ENCODE measurements around the gene CIP2A. TPM values are rescaled to one million over a fixed set of nuclear protein-coding genes. Genes with fewer than 3 reads are reported as not detected.

Gene CIP2A
- total and polyA plus RNA-seq, 2 experiments from 2014 or later = 10.5 to 13.9 TPM

DNA sequence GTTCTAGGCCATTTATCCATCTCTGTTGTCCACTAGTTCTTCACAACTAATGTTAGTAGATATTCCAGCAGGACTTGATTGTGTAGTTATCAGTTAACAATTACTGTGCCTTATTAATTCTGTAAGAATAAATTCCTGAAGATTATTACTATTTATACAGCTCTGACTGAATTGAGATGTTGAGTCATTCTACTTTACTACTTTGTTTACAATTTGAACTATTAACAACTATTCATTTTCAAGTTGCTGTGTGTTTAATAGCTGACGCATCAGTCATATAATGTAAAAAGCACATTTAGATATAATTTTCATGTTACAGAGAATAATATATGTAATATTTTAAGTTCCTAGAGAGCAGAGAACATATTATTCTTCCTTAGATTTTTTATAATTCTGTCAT lies 21.4 kb upstream of the CIP2A start:
- WGBS, 2 experiments (ENCODE audit: low coverage in 1 of 2, low lambda C conversion rate in 2 of 2, missing lambda C conversion rate in 2 of 2) = 100% methylated on average over 1 of the region's 1 CpG
- H3K27ac ChIP-seq = no peak overlapping the region
- no peaks in the 10 kb centered on the region for H3K4me1 ChIP-seq (ENCODE audit: insufficient read depth)
- H3K27me3 ChIP-seq (replicated peaks; ENCODE audit: insufficient read depth) = no peaks in the 10 kb centered on the region
- TF ChIP-seq EZH2 (IDR thresholded peaks at IDR 0.05; ENCODE audit: insufficient read depth, poor library complexity, severe bottlenecking) (no peak), EZH2phosphoT487 (IDR thresholded peaks at IDR 0.05; ENCODE audit: insufficient read depth, low read depth) (no peak)
- no peaks in the 10 kb centered on the region for H3K79me2 ChIP-seq (ENCODE audit: insufficient read depth)
- H2AFZ ChIP-seq = no peak overlapping the region
- H3K4me2 ChIP-seq (ENCODE audit: unreplicated experiment) = no peak overlapping the region
- H3K4me3 ChIP-seq = no peak overlapping the region
- H3K9me3 ChIP-seq (ENCODE audit: low read depth) = no peaks in the 10 kb centered on the region
- no peaks in the 10 kb centered on the region for H3K36me3 ChIP-seq (ENCODE audit: low read depth)
- H3K9me2 ChIP-seq (ENCODE audit: insufficient read depth) = no peaks in the 10 kb centered on the region
- H3F3A ChIP-seq (ENCODE audit: insufficient read depth) = no peaks in the 10 kb centered on the region
- no peak overlapping the region for H3K9ac ChIP-seq
- in situ Hi-C loops (cut with MboI) = no loop called here
- H4K20me1 ChIP-seq (ENCODE audit: insufficient read depth) = no peaks in the 10 kb centered on the region
- DNase-seq = no peak

DNA sequence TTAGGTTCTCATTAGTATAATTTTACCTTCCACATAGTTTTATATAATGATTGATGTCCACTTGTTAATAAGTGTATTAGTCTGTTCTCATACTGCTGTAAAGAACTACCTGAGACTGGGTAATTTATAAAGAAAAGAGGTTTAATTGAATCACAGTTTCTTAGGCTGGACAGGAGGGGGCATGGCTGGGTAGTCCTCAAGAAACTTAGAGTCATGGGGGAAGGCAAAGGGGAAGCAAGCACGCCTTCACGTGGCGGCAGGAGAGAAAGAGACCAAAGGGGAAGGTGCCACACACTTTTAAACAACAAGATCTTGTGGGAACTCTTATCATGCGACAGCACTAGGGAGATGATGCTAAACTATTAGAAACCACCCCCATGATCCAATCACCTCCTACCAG lies 19.5 kb upstream of the CIP2A start:
- in situ Hi-C loops (cut with MboI) = no loop called here
- H3K36me3 ChIP-seq (ENCODE audit: low read depth) = no peaks in the 10 kb centered on the region
- no peaks in the 10 kb centered on the region for H4K20me1 ChIP-seq (ENCODE audit: insufficient read depth)

DNA sequence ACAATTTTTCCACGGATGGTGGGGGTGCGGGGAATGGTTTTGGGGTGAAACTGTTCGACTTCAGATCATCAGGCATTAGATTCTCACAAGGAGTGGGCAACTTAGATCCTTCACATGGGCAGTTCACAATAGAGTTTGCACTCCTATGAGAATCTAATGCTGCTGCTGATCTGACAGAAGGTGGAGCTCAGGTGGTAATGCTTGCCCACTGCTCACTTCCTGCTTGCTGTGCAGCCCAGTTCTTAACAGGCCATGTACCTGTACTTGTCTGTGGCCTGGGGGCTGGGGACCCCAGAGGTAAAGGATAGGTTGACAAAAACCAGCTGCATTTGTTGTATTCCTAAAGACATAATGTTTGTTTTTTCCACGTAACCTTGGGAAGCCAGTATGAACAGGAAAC lies 16.3 kb upstream of the CIP2A start:
- Histone ChIP-seq H3K9me3 (ENCODE audit: low read depth) (no peaks in the 10 kb centered on the region), H2AFZ (no peak overlapping the region), H3F3A (ENCODE audit: insufficient read depth) (0 out of 2 replicates have a peak, but pooled peaks cover 4% of the 10 kb centered on the region), H3K4me2 (ENCODE audit: unreplicated experiment) (no peak overlapping the region), H3K27ac (no peak overlapping the region), H3K9ac (no peak overlapping the region), H3K4me3 (no peak overlapping the region), H3K4me1 (ENCODE audit: insufficient read depth) (peaks cover 7% of the 10 kb centered on the region; the same call in 1 of the 2 replicates), H3K9me2 (ENCODE audit: insufficient read depth) (no peaks in the 10 kb centered on the region), H4K20me1 (ENCODE audit: insufficient read depth) (no peaks in the 10 kb centered on the region), H3K79me2 (ENCODE audit: insufficient read depth) (no peaks in the 10 kb centered on the region), H3K27me3 (replicated peaks; ENCODE audit: insufficient read depth) (no peaks in the 10 kb centered on the region), H3K36me3 (ENCODE audit: low read depth) (no peaks in the 10 kb centered on the region)
- WGBS, 2 experiments (ENCODE audit: low coverage in 1 of 2, low lambda C conversion rate in 2 of 2, missing lambda C conversion rate in 2 of 2) = 75% methylated on average over 4 of the region's 4 CpGs
- DNase-seq = no peak
- in situ Hi-C loops (cut with MboI) = no loop called here
- TF ChIP-seq EZH2 (IDR thresholded peaks at IDR 0.05; ENCODE audit: insufficient read depth, poor library complexity, severe bottlenecking) (no peak), EZH2phosphoT487 (IDR thresholded peaks at IDR 0.05; ENCODE audit: insufficient read depth, low read depth) (no peak)

More for the DNA sequence above, 19.5 kb upstream of the CIP2A start:
- H3K4me1 ChIP-seq (ENCODE audit: insufficient read depth) = peaks cover 3% of the 10 kb centered on the region; the same call in 1 of the 2 replicates
- H3K4me3 ChIP-seq = no peak overlapping the region
- H3K9me3 ChIP-seq (ENCODE audit: low read depth) = no peaks in the 10 kb centered on the region
- DNase-seq = no peak
- H3K27ac ChIP-seq = no peak overlapping the region
- H3K27me3 ChIP-seq (replicated peaks; ENCODE audit: insufficient read depth) = no peaks in the 10 kb centered on the region
- H3K79me2 ChIP-seq (ENCODE audit: insufficient read depth) = no peaks in the 10 kb centered on the region
- 0 out of 2 replicates have a peak, but pooled peaks cover under 1% of the 10 kb centered on the region for H3F3A ChIP-seq (ENCODE audit: insufficient read depth)
- no peak overlapping the region for H3K9ac ChIP-seq
- 80 to 87% methylated on average over 4 of the region's 4 CpGs for WGBS, 2 experiments (ENCODE audit: low coverage in 1 of 2, low lambda C conversion rate in 2 of 2, missing lambda C conversion rate in 2 of 2)
- H3K9me2 ChIP-seq (ENCODE audit: insufficient read depth) = no peaks in the 10 kb centered on the region
- no peak overlapping the region for H3K4me2 ChIP-seq (ENCODE audit: unreplicated experiment)
- no peak overlapping the region for H2AFZ ChIP-seq
- no peak for TF ChIP-seq EZH2 (IDR thresholded peaks at IDR 0.05; ENCODE audit: insufficient read depth, poor library complexity, severe bottlenecking)
- no peak for TF ChIP-seq EZH2phosphoT487 (IDR thresholded peaks at IDR 0.05; ENCODE audit: insufficient read depth, low read depth)

DNA sequence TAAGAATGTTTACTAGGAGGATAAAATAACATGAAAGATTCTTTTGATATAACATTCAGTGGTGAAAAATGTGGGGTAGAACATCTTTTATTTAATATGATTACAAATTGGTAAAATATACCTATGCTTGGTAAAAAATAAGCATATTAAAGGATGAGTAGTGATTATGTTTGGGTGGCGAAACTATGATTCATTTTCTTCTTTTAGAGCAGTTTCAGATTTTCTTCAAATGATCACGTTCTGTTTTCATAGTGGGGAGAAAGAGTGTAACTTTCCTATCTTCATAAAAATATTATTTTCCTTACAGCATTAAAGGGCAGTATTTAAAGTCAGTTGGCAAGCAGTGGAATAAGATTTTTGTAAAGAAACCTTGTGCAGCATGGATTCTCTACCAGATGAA lies 15.8 kb upstream of the CIP2A start:
- Histone ChIP-seq H3K4me2 (ENCODE audit: unreplicated experiment) (no peak overlapping the region), H3K4me3 (no peak overlapping the region), H4K20me1 (ENCODE audit: insufficient read depth) (no peaks in the 10 kb centered on the region), H3K36me3 (ENCODE audit: low read depth) (no peaks in the 10 kb centered on the region), H3F3A (ENCODE audit: insufficient read depth) (0 out of 2 replicates have a peak, but pooled peaks cover 4% of the 10 kb centered on the region), H3K9me3 (ENCODE audit: low read depth) (no peaks in the 10 kb centered on the region), H2AFZ (no peak overlapping the region), H3K9ac (no peak overlapping the region), H3K4me1 (ENCODE audit: insufficient read depth) (peaks cover 7% of the 10 kb centered on the region; the same call in 1 of the 2 replicates), H3K27me3 (replicated peaks; ENCODE audit: insufficient read depth) (no peaks in the 10 kb centered on the region), H3K27ac (no peak overlapping the region), H3K79me2 (ENCODE audit: insufficient read depth) (no peaks in the 10 kb centered on the region), H3K9me2 (ENCODE audit: insufficient read depth) (no peaks in the 10 kb centered on the region)
- no peak for DNase-seq
- in situ Hi-C loops (cut with MboI) = no loop called here
- 87 to 94% methylated on average over 2 of the region's 2 CpGs for WGBS, 2 experiments (ENCODE audit: low coverage in 1 of 2, low lambda C conversion rate in 2 of 2, missing lambda C conversion rate in 2 of 2)
- no peak for TF ChIP-seq EZH2phosphoT487 (IDR thresholded peaks at IDR 0.05; ENCODE audit: insufficient read depth, low read depth)
- TF ChIP-seq EZH2 (IDR thresholded peaks at IDR 0.05; ENCODE audit: insufficient read depth, poor library complexity, severe bottlenecking) = no peak

DNA sequence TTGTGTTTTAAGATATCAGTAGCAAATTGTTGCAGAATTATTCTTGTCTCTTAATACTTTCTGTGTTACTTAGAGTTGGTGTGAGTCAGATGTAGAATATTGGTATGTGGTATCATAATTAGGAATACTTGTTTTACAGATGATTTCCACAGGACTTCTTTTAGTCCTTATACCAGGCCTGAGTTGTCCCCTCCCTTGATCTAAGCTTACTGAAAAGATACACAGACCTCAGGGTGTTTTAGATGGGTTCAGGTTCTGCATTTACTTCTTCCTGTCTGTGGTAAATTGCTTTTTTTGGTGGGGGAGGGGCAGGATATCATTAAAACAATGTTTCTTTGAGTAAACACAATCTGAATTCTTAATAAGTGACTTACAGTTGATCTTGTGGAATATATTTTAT lies 14.5 kb upstream of the CIP2A start:
- DNase-seq = peak; percentile 24
- H3K36me3 ChIP-seq (ENCODE audit: low read depth) = no peaks in the 10 kb centered on the region
- no peaks in the 10 kb centered on the region for H3K79me2 ChIP-seq (ENCODE audit: insufficient read depth)
- no peaks in the 10 kb centered on the region for H3K27me3 ChIP-seq (replicated peaks; ENCODE audit: insufficient read depth)
- peaks cover 7% of the 10 kb centered on the region; the same call in 1 of the 2 replicates for H3K4me1 ChIP-seq (ENCODE audit: insufficient read depth)
- H3F3A ChIP-seq (ENCODE audit: insufficient read depth) = 0 out of 2 replicates have a peak, but pooled peaks cover 4% of the 10 kb centered on the region
- TF ChIP-seq EZH2 (IDR thresholded peaks at IDR 0.05; ENCODE audit: insufficient read depth, poor library complexity, severe bottlenecking) (no peak), EZH2phosphoT487 (IDR thresholded peaks at IDR 0.05; ENCODE audit: insufficient read depth, low read depth) (no peak)
- no peak overlapping the region for H3K4me2 ChIP-seq (ENCODE audit: unreplicated experiment)
- H3K9me2 ChIP-seq (ENCODE audit: insufficient read depth) = no peaks in the 10 kb centered on the region
- no peaks in the 10 kb centered on the region for H3K9me3 ChIP-seq (ENCODE audit: low read depth)
- no peak overlapping the region for H3K27ac ChIP-seq
- H3K9ac ChIP-seq = no peak overlapping the region
- no peaks in the 10 kb centered on the region for H4K20me1 ChIP-seq (ENCODE audit: insufficient read depth)
- no peak overlapping the region for H3K4me3 ChIP-seq
- in situ Hi-C loops (cut with MboI) = no loop called here
- peak overlapping the region; percentile 6; the same call in 1 of the 2 replicates for H2AFZ ChIP-seq
